Choroid plexus epithelial cell (primary cell): ENCODE measurements around the gene TMPRSS13.
A peak's percentile ranks its signal among the peaks of the same experiment; 100 is the strongest.
"Not testable (repeated sequence)": the region's sequence is repeated elsewhere in the genome, so short reads cannot be mapped to it uniquely, and the experiment has no call there.

Source experiments
- DNase-seq: peaks from one replicate; pipeline ENCODE4 v3.0.0-alpha.2; 2010; ENCODE audit warnings: low read depth
- H3K4me3 ChIP-seq: 2 replicates; pipeline ENCODE4 v1.5.1; 2011; ENCODE audit warnings: low read depth, mild to moderate bottlenecking, control low read depth, low read length, moderate library complexity
- TF ChIP-seq, protein P1 (sequence below): conservative IDR thresholded peaks from 2 replicates; pipeline ENCODE4 v1.5.1; 2011; ENCODE audit warnings: low read depth, mild to moderate bottlenecking, control low read depth, inconsistent platforms, low read length, moderate library complexity

Gene TMPRSS13

DNA sequence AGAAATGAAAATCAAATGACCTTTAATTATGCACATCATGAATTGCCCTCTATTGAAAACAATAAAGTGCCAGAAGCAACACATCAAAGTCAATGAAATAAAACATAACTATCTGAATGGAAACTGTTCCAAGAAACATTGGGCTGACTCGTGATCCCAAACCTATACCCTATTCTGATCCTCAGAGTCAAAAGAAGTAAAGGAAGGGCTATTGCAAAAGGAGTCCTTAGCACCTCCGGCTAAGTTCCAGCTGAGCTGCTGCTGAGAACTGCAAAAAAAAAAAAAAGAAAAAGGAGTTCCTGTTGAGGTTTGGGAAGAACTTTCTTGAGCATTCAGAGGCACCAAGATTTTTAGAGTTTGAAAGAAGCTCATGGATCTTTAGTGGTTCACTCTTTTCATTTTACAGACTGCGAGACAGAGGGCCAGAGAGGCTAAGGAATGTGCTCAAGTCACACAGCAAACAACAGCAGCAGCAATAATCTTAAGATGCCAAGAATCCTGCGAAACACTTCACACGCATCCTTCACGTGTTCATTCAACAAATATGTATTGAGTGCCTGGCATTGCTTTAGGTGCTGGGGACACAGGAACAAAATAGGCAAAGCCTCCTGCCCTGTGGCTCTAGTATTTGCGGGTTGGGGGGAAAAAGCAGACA is 841 bp upstream of the TMPRSS13 start:
- TF ChIP-seq, protein P1, sequence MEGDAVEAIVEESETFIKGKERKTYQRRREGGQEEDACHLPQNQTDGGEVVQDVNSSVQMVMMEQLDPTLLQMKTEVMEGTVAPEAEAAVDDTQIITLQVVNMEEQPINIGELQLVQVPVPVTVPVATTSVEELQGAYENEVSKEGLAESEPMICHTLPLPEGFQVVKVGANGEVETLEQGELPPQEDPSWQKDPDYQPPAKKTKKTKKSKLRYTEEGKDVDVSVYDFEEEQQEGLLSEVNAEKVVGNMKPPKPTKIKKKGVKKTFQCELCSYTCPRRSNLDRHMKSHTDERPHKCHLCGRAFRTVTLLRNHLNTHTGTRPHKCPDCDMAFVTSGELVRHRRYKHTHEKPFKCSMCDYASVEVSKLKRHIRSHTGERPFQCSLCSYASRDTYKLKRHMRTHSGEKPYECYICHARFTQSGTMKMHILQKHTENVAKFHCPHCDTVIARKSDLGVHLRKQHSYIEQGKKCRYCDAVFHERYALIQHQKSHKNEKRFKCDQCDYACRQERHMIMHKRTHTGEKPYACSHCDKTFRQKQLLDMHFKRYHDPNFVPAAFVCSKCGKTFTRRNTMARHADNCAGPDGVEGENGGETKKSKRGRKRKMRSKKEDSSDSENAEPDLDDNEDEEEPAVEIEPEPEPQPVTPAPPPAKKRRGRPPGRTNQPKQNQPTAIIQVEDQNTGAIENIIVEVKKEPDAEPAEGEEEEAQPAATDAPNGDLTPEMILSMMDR, result no peak
- no peak for DNase-seq
- no peak overlapping the region for H3K4me3 ChIP-seq

DNA sequence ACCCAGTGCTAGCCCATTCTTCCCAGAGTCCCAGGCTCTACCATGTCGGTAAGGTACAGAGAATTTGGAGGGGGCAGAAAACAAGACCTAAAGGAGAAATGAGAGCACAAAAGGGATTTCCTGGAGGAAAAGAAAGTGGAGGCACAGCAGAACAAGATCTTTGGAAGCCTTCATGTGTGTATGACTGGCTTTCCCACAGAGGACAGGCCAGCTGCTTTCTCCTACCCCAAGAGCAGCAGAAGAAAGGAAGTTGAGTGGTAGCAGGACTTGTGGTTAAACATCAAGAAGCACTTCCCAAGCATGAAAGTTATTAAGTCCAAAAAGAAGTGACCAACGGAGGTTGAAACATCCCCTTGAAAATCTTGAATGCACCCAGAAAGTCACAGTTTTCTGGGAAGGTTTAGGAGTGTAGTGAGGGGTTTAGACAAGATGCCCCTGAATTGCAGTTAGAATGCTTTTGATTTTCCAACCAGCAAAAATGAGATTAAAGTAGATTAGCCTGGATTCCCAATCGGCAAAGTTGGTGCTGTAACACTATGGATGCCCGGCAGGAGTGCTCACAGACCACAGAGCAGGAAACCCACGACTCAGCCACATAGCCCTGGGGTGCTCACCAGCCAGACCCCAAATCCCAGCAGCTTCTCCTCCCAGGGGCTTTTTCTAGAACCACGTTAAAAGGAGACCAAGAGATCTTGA is 608 bp downstream of the TMPRSS13 start:
- no peak overlapping the region for H3K4me3 ChIP-seq
- DNase-seq, result no peak
- TF ChIP-seq, protein P1, result no peak

DNA sequence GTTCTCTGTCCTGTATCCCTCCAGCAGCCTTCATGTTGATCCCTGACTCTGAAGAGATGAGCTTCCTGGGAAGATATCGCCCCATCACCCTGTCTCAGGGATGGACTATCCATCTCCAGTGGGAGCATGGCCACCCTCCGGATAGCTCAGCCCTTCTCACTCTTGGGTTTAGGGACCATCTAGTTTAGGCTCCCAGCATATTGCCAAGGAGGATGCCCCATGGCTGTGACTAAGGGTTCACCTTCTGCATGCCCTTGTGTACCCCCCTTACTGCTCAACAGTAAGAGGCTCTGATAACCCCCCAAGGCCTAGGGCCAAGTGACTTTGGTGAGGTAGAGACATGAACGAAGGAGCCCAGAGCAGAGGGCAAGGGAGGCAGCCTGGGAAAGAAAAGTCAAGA is 1.3 kb downstream of the TMPRSS13 start:
- TF ChIP-seq, protein P1, result no peak
- no peak overlapping the region for H3K4me3 ChIP-seq
- no peak for DNase-seq

DNA sequence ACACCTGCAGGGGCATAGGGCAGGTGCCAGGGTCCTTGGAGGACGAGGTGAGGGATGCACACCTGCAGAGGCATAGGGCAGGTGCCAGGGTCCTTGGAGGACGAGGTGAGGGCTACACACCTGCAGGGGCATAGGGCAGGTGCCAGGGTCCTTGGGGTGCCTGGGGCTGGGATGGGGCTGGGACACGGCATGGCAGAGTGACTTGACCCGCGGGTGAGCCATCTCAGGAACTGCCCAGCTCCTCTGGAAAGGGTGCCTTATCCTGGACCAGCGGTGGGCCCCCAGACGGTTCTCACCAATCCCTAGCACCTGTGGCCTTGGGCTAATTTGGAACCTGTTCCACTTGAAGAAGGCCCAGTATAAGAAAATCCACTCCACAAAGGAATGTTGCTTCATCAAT is 3.0 kb downstream of the TMPRSS13 start:
- not testable (repeated sequence) for DNase-seq, H3K4me3 ChIP-seq

DNA sequence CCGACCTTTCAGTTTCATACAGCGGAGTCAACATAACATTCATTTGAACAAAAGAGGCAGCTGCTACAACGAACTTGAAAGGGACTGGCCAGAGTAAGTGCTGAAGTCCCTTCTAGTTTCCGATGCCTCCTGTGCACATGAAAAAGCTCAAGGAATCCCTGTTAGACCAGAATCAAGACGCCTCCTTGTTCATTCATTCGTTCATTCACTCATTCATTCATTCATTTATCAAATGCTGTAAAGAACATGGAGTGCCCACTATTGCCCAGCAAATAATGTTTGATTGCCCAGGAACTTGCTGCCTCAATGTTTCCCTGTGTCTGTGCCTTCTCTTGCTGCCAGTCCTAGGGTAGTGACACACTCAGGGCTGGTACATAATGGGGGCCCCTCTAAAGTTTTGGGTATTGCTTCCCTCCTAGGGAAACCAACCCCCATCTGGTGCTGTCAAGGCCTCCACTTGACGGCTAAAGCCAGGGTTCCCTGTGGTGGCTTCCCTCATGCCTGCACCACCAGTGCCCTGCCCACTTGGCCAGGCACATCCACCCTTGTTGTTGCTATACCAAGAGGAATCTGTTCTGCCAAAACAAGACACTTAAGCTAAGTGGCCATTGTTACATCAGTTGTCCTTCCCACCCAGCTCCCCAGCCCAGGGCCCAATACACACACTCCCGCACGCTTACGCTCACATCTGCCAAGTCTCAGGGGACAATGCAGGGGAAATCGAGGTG is 3.8 kb downstream of the TMPRSS13 start:
- no peak overlapping the region for H3K4me3 ChIP-seq
- TF ChIP-seq, protein P1, result no peak
- DNase-seq, result no peak

DNA sequence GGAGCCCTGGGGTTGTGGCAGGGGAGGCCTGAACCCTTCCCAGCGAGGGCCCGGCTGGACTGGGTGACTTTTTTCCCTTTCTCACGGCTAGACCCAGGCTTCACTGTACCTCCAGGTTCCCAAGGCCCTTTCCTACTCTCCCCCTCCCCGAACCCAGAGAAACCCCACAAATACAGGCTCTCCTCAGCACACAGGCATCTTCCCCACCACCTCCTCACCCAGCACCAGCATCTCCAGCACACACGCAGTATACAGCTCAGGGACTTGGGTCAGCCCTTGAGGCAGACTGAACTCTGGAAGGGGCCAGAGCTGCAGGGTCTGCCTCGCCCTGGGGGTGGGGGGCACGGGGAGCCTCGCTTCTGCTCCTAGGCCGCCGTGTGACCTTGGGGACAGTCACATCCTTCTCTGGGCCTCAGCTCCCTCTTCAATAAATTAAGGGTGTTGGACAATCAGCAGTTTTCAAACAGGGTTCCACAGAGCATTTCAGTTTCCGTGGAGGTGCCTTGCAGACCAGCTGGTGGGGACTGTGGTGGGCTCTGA is 4.5 kb downstream of the TMPRSS13 start:
- H3K4me3 ChIP-seq, result no peak overlapping the region
- TF ChIP-seq, protein P1, result no peak
- DNase-seq, result no peak

DNA sequence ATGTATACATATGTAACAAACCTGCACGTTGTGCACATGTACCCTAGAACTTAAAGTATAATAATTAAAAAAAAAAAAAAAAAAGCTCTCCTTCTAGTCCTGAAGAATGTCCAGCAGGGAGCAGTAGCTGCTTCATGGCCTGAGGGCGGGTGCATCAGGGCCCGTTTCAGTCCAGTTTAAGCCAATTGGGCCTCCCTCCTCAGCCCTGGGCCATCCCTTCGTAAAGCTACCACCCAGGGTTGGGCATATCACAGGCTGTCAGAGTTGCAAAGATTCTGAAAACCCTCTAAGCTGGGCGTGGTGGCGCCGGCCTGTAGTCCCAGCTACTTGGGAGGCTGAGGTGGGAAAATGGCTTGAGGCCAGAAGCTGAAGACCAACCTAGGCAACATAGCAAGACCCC is 5.4 kb downstream of the TMPRSS13 start:
- TF ChIP-seq, protein P1, result peak; percentile 14
- no peak overlapping the region for H3K4me3 ChIP-seq
- DNase-seq, result peak; percentile 9
